GM12891 (cell line): Measurements from ENCODE around the gene DLGAP1.

ENCODE experiments used
- DNase-seq: peaks from one replicate; pipeline ENCODE4 v3.0.0; 2011; ENCODE audit warnings: low spot score; ENCODE audit not compliant: insufficient read length
- FAIRE-seq: peaks from 2 replicates; lab custom pipeline; 2011; peaks lifted over from hg19 to GRCh38; lab: Jason Lieb, UNC
- PAX5 ChIP-seq: IDR thresholded peaks from 2 replicates; pipeline ENCODE4 v1.6.1; 2011; ENCODE audit warnings: low read length, moderate library complexity, mild to moderate bottlenecking; ENCODE audit not compliant: insufficient read depth, severe bottlenecking
- POLR2A ChIP-seq: IDR thresholded peaks from 2 replicates; pipeline ENCODE4 v1.6.1; 2011; ENCODE audit warnings: low read depth, low read length, control low read depth
- POLR2AphosphoS5 ChIP-seq: IDR thresholded peaks from 2 replicates; pipeline ENCODE4 v1.6.1; 2011; ENCODE audit warnings: low read depth, low read length, control low read depth
- POU2F2 ChIP-seq: IDR thresholded peaks from 2 replicates; pipeline ENCODE4 v1.6.1; 2011; ENCODE audit warnings: low read depth, mild to moderate bottlenecking, control low read depth, low read length, moderate library complexity
- SPI1 ChIP-seq: IDR thresholded peaks from 2 replicates; pipeline ENCODE4 v1.6.1; 2011; ENCODE audit warnings: low read depth, low read length, control low read depth
- TAF1 ChIP-seq: IDR thresholded peaks from 2 replicates; pipeline ENCODE4 v1.6.1; 2011; ENCODE audit warnings: low read depth, low read length, control low read depth

Gene DLGAP1

DNA sequence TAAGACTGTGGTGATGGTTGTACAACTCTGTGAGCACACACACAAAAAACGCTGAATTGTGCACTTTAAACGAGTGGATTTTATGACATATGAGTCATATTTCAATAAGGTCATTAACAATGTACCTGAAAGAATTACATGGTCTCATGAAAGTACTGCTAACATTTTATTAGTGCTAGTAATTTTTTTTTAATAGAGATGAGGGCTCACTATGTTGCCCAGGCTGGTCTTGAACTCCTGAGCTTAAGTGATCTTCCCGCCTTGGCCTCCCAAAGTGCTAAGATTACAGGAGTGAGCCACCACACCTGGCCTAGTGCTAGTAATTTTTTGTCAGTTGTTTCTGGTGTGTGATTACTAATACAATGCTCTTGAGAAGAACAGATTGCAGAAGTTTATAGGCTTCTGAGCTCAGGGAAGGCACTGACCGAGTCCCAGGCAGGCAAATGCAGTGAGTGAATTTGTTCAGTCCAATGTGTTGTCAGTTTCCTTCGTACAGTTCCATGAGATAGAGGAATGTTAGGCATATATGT is 828.1 kb downstream of the DLGAP1 start:
- FAIRE-seq (no peak), DNase-seq (no peak)
- TF ChIP-seq POU2F2 (no peak), TAF1 (no peak), POLR2A (no peak), POLR2AphosphoS5 (no peak), SPI1 (no peak), PAX5 (no peak)

DNA sequence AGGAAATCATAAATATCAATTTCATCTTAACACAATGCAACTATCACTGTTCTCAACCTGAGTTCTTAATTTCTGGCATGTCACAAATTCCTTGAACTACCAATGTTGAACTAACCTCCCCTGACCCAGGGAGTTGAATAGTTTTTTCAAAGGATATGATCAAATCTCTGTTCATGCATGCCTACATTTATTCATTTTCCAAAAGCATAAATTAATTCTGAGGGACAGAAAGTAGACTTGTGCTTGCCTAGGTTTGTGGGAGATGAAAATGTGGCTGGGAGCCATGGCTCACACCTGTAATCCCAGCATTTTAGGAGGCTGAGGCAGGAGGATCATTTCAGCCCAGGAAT is 829.4 kb downstream of the DLGAP1 start:
- FAIRE-seq (no peak), DNase-seq (no peak)
- TF ChIP-seq POLR2AphosphoS5 (no peak), POLR2A (no peak), PAX5 (no peak), SPI1 (no peak), POU2F2 (no peak), TAF1 (no peak)

DNA sequence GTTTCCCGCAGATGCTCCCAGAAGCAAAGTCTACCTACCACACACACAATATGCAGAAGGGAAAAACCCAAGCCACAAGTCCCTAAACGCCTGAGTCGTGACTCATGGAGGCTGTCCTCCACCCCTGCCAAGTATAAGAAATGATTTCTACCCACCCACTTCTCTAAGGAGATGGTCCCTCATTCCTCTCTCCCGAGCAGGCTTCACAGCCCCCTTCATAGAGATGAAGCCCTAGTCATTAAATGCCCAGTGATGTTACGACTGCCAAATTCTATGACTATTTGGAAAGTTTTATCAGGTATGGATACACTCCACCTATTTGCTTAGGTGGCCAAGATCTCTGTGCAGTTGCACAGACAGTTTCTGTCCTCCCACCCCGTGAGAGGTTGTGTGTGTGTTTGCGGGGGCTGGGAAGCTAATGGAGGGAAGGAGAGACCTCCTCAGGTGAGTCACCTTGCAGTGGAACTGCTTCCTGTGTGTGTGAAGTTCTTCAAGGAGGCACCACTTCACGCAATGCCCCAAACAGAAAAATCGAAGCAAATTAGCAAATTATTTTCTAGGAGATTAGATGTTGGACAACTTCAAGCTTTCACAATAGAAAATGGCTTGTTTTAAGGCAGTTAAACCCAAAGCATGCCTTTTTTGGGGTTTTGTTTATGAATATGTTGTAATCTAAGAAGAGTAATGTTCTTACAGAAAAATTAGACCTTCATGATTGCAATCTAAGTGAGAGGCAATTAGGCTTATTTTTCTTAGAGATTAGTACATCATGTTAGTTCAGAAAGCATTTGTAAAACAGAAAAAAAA is 830.0 kb downstream of the DLGAP1 start:
- DNase-seq: no peak
- TF ChIP-seq POLR2A (no peak), POU2F2 (no peak), TAF1 (no peak), POLR2AphosphoS5 (no peak), PAX5 (no peak), SPI1 (no peak)
- FAIRE-seq: no peak

DNA sequence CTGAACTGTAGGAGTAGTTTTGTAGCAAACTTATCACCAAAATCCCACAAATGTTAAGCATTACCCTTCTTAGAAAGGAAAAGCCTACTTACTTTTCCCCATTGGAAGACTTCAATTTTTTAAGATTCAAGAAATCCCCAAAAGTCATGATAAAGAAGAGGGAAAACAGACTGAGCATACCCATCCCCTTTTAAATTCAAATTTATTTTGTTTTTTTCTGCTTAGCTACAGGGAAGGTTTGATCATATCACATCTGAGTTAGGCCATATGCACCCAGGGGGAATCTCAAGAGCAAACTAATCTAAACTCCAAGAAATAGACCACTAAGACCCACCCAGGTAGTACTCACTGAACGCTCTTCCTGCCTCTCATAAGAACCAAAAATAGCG is 830.6 kb downstream of the DLGAP1 start:
- FAIRE-seq (no peak), DNase-seq (no peak)
- no peak for TF ChIP-seq TAF1
- no peak for TF ChIP-seq POU2F2
- no peak for TF ChIP-seq POLR2AphosphoS5
- TF ChIP-seq PAX5: no peak
- no peak for TF ChIP-seq SPI1
- TF ChIP-seq POLR2A: no peak

DNA sequence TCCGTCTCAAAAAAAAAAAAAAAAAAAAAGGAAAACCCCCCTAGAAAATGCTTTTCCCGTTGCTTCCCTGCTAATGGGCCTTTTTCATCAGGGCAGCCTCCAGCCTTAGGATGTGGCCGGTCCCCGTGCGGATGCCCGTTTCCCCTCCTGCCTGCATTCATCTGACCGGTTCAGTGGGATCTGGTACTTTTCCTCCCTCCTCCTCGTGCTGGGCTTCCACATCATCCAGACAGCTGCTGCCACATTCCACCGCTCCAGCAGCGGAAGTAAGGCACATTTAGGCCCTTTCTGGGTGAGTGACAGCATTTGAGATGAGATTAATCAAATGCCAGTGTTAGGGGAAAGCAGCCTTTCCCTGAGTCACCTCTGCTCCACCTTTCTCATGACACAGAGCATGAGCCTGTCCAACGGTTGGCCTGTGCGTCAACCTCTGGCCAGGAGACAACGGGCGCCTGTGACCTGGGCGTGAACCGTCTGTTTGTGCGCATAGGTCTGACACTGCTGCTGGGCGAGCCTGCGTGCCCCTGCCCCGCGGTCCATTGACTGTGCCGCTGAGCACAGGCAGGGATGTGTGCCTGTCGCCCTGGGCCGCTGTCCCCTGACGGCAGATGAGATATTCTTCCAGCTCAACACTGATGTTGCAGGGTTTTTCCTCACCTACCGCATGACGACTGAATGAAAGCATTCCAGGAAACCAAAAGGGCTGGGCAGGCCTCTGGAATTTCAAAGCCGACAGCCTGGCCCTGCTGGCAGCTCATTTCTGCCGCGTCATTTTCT is 831.1 kb downstream of the DLGAP1 start:
- TF ChIP-seq TAF1 (no peak), POU2F2 (no peak), SPI1 (no peak), POLR2A (no peak), PAX5 (no peak), POLR2AphosphoS5 (no peak)
- no peak for DNase-seq
- no peak for FAIRE-seq

DNA sequence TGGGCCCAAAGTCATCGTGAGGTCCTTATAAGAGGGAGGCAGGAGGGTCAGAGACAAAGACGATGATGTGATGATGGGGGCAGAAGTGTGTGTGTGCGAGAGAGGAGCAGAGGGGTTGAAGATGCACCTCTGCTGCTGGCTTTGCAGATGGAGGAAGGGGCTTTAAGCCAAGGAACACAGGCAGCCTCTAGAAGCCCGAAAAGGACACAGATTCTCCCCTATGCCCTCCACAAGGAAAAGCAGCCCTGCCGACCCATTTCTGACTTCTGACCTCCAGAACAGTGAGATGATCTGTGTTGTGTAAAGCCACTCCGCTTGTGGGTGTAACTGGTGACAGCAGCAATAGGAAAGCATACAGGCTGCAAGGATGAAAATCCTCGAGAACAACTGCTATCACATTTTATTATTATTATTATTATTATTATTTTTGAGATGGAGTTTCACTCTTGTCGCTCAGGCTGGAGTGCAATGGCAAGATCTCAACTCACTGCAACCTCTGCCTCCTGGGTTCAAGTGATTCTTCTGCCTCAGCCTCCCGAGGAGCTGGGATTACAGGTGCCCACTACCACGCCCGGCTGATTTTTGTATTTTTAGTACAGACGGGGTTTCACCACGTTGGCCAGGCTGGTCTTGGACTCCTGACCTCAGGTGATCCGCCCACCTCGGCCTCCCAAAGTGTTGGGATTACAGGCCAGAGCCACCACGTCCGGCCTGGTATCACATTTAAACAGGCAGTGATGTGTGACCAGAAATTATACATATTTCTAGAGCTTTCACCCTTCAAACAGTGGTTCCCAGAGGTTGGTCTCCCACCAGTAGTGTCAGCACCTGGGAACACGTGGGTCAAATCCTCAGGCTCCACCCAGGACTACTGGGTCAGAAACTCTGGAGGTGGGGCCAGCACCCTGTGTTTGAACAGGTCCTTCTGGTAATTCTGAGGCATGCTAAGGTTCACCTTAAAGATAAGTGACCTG is 834.7 kb downstream of the DLGAP1 start:
- FAIRE-seq (no peak), DNase-seq (no peak)
- TF ChIP-seq TAF1 (no peak), POLR2A (no peak), POLR2AphosphoS5 (no peak), PAX5 (no peak)

DNA sequence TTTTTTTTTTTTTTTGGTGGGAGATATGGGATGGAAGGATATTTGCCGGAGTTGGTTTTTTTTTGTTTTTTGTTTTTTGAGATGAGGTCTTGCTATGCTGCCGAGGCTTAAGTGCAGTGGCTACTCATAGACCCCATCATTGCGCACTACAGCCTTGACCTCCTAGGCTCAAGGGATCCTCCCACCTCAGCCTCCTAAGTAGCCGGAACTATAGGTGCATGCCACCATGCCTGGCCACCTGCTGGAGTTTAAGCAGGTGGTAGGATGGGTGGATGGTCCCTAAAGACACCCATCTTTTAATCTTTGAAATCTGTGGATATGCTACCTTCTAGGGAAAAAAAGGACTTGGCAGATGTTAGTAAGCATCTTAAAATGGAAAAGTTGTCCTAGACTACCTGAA is 835.4 kb downstream of the DLGAP1 start:
- DNase-seq (no peak), FAIRE-seq (no peak)
- TF ChIP-seq SPI1 (no peak), PAX5 (no peak), POLR2AphosphoS5 (no peak), POLR2A (no peak), TAF1 (no peak), POU2F2 (no peak)

DNA sequence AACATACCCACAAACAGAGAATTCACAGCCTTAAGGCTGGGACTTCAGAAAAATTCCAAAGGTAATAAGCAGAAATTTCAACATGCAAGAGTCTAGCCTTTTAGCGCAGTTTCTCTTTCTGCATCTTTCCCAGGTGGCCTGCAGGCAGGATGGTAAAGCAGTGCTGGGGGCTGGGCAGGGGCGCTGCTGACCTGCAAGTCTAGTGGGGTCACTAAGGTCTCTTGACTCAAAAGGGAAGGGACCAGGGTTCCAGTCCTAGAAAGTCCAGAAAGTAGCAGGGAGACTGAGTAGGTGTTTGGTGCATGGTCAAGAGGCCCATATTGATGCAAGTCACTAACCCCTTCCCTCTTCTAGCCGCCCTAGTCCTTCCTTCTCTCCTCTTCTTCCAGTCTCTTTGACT is 835.9 kb downstream of the DLGAP1 start:
- DNase-seq (no peak), FAIRE-seq (no peak)
- TF ChIP-seq SPI1: no peak
- TF ChIP-seq POU2F2: no peak
- TF ChIP-seq POLR2AphosphoS5: no peak
- no peak for TF ChIP-seq PAX5
- TF ChIP-seq TAF1: no peak
- TF ChIP-seq POLR2A: no peak

DNA sequence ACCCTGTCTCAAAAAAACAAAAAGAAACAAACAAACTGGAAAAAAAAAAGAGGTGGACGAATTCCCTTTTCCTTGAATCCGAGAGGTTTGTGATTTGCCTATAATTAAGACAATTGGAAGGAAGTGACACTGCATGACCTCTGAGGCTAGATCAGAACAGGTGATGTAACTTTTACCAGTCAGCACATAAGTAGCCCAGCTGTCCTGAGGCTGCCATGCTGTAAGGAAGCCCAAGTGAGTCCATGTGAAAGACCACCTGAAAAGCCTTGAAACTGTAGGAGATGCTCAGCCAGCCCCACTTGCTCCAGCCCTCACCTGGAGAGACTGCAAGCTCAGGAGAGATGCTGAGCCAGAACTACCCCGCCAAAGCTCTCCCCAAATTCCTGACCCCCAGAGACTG is 838.4 kb downstream of the DLGAP1 start:
- FAIRE-seq (no peak), DNase-seq (no peak)
- TF ChIP-seq POLR2A: no peak
- TF ChIP-seq POU2F2: no peak
- TF ChIP-seq SPI1: no peak
- TF ChIP-seq TAF1: no peak

DNA sequence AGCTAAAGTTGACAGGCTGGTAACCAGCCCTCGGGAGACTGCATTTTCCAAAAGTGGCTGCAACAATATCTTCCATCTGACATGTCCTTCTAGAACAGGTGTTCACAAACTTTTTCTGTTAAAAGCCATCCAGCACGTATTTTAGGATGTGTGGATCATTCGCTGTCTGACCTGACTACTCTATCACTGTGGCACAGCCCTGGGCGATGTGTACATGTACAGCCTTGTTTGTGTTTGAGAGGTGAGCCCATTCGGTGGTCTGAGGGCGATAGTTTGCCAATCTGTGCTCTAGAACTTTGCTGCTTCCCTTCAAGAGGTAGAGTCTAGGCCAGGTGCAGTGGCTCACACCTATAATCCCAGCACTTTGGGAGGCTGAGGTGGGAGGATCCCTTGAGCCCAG is 839.0 kb downstream of the DLGAP1 start:
- no peak for DNase-seq
- TF ChIP-seq TAF1 (no peak), PAX5 (no peak), POU2F2 (no peak), POLR2A (no peak), POLR2AphosphoS5 (no peak), SPI1 (no peak)
- no peak for FAIRE-seq
